Memory B cell (primary cell): ENCODE data around the gene GNG7.
"Not testable (repeated sequence)": the region's sequence is repeated elsewhere in the genome, so short reads cannot be mapped to it uniquely, and the experiment has no call there.

Source experiments
- ATAC-seq: fragments of 150-1000 bp; cut with Tn5 transposase; 2 replicates; pipeline ENCODE4 v1.10.0; 2021; ENCODE audit warnings: low read depth, mild to moderate bottlenecking, moderate library complexity
- DNase-seq, 2 donors: peaks; one replicate each; pipeline ENCODE4 v3.0.0; 2022; ENCODE audit warnings: low spot score in 2 of 2
- H3K27ac Mint-ChIP-seq: one replicate; pipeline ENCODE4 v1.8.0; 2022; ENCODE audit warnings: mild to moderate bottlenecking, moderate library complexity, mixed read lengths
- H3K27me3 Mint-ChIP-seq: one replicate; pipeline ENCODE4 v1.8.0; 2022; ENCODE audit warnings: mixed read lengths
- H3K36me3 Mint-ChIP-seq: one replicate; pipeline ENCODE4 v1.8.0; 2022; ENCODE audit warnings: mild to moderate bottlenecking, mixed read lengths
- H3K4me1 Mint-ChIP-seq: one replicate; pipeline ENCODE4 v1.8.0; 2022; ENCODE audit warnings: mixed read lengths
- H3K4me3 Mint-ChIP-seq: one replicate; pipeline ENCODE4 v1.8.0; 2022; ENCODE audit warnings: mild to moderate bottlenecking, moderate library complexity, mixed read lengths
- H3K9me3 Mint-ChIP-seq: one replicate; pipeline ENCODE4 v1.8.0; 2022; ENCODE audit warnings: mixed read lengths

The GNG7 gene

GRCh38 chr19:2683430-2684003, 19.0 kb downstream of the GNG7 start:
- ATAC-seq, result no peak
- peaks cover 31% of the 10 kb centered on the region for H3K36me3 Mint-ChIP-seq
- DNase-seq, result no peak
- no peak overlapping the region for H3K4me3 Mint-ChIP-seq
- peak overlapping the region; percentile 100 for H3K27ac Mint-ChIP-seq
- H3K4me1 Mint-ChIP-seq, result peaks cover 30% of the 10 kb centered on the region
- H3K27me3 Mint-ChIP-seq, result no peaks in the 10 kb centered on the region
- H3K9me3 Mint-ChIP-seq, result peaks cover 2% of the 10 kb centered on the region

DNA sequence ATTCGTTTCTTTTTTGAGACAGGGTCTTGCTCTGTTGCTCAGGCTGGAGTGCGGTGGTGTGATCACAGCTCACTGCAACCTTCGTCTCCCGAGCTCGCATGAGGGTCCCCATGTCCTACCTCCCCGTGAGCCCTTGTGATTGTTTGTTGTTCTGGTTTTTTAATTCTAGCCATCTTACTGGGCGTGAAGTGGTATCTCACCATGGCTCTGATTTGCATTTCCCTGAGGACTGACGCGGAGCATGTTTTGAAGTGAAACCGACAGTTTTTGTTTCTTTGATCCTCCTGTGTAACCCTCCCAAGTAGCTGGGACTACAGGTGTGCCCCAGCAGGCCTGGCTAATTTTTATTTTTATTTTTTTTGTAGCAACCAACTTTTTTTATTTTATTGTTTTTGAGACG, 21.7 kb downstream of the GNG7 start:
- H3K9me3 Mint-ChIP-seq, result peaks cover 2% of the 10 kb centered on the region
- DNase-seq (peak; percentile 64 to 80), ATAC-seq (peak; percentile 57)
- peak overlapping the region; percentile 100 for H3K27ac Mint-ChIP-seq
- H3K36me3 Mint-ChIP-seq, result peaks cover 35% of the 10 kb centered on the region
- H3K4me3 Mint-ChIP-seq, result peak overlapping the region; percentile 61
- peaks cover 41% of the 10 kb centered on the region for H3K4me1 Mint-ChIP-seq
- no peaks in the 10 kb centered on the region for H3K27me3 Mint-ChIP-seq

DNA sequence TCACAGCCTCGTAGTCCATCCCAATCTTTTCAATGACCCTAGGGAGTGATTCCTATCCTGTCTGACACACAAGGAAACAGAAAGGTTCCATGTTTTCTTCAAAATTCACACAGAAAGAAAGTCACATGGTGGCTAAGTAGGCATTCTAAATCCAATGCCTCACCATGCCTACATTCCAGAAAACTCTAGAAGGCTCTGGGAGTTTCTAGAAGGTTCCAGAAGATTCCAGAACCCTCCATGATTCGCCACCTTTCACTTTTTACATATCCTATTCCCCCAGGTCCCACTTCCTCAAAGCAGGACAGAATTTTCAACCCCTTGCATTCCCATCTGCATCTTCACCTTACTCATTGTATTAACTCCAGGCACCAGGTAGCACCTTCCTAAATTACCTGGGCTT, 23.1 kb downstream of the GNG7 start:
- peaks cover 2% of the 10 kb centered on the region for H3K9me3 Mint-ChIP-seq
- no peaks in the 10 kb centered on the region for H3K27me3 Mint-ChIP-seq
- peaks cover 40% of the 10 kb centered on the region for H3K4me1 Mint-ChIP-seq
- DNase-seq (no peak), ATAC-seq (no peak)
- no peak overlapping the region for H3K4me3 Mint-ChIP-seq
- H3K36me3 Mint-ChIP-seq, result peaks cover 37% of the 10 kb centered on the region
- peak overlapping the region; percentile 100 for H3K27ac Mint-ChIP-seq

- peaks cover 40% of the 10 kb centered on the region for H3K4me1 Mint-ChIP-seq
- peak overlapping the region; percentile 100 for H3K27ac Mint-ChIP-seq
- H3K27me3 Mint-ChIP-seq, H3K4me3 Mint-ChIP-seq, DNase-seq, H3K9me3 Mint-ChIP-seq, ATAC-seq: not testable (repeated sequence)
- H3K36me3 Mint-ChIP-seq, result peaks cover 38% of the 10 kb centered on the region
Observed at GRCh38 chr19:2678948-2679347, 23.5 kb downstream of the GNG7 start.

GRCh38 chr19:2678044-2678671, 24.3 kb downstream of the GNG7 start:
- ATAC-seq (peak; percentile 46), DNase-seq (peak; percentile 49 to 63)
- Mint-ChIP-seq H3K27me3 (no peaks in the 10 kb centered on the region), H3K36me3 (peaks cover 33% of the 10 kb centered on the region), H3K4me1 (peaks cover 36% of the 10 kb centered on the region), H3K9me3 (peaks cover 2% of the 10 kb centered on the region), H3K27ac (peak overlapping the region; percentile 100), H3K4me3 (peak overlapping the region; percentile 40)

DNA sequence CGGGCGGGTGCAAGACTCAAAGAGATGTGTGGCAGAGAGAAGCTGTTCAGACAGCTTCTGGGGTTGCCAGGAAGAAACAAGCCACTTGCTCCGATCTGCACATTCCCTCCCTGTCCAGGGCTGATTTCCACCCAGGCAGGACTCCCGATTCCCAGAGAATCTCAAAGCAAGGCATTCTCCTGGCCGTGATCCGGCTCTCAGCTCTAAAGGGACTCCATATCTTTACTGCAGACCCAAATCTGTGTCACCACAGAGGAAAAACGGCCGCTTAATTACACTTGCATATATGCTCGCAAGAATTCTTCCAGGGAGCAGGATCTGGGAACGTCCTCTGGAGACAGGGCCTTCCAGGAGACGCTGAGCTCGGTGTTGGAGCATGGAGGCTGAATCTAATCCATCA, 25.7 kb downstream of the GNG7 start:
- peaks cover 34% of the 10 kb centered on the region for H3K36me3 Mint-ChIP-seq
- no peaks in the 10 kb centered on the region for H3K27me3 Mint-ChIP-seq
- ATAC-seq (no peak), DNase-seq (no peak)
- peak overlapping the region; percentile 100 for H3K27ac Mint-ChIP-seq
- peaks cover 36% of the 10 kb centered on the region for H3K4me1 Mint-ChIP-seq
- H3K9me3 Mint-ChIP-seq, result peaks cover 2% of the 10 kb centered on the region
- no peak overlapping the region for H3K4me3 Mint-ChIP-seq

DNA sequence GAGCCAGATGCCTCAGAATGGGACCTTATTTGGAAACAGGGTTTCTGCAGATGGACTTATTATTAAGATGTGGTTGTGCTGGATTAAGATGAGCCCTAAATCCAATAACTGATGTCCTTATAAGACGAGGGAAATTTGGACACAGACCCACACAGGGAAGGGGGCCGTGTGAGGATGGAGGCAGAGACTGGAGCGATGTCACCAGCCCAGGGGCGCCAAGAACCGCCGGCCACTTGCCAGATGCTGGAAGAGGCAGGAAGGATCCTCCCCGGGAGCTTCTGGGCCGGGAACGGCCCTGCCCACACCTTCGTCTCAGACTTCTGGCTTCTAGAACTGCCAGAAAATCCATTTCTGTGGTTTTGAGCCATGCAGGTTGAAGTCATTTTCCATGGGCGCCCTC, 26.6 kb downstream of the GNG7 start:
- Mint-ChIP-seq H3K9me3 (peaks cover 2% of the 10 kb centered on the region), H3K4me3 (no peak overlapping the region), H3K4me1 (peaks cover 33% of the 10 kb centered on the region), H3K27ac (peak overlapping the region; percentile 100), H3K36me3 (peaks cover 36% of the 10 kb centered on the region), H3K27me3 (no peaks in the 10 kb centered on the region)
- DNase-seq, result no peak
- ATAC-seq, result no peak

DNA sequence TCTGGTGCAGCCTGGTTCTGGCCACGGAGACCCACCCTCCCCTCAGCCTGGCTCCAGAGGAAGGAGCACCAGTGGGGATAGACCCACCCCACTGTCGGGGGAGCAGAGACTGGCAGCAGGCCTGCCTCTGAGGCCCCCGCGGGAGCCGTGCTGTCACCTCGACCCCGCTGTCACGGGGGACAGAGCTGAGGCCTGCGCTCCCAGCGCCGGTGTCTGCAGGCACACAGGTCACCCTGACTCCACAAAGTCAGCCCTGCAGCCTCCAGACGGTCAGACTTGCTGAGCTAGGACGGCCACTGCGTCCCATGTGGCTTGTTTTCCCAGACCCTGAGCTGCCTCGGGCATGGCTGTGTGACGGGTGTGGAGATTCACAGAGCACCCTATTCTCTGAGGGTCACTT, 32.3 kb downstream of the GNG7 start:
- Mint-ChIP-seq H3K27ac (peak overlapping the region; percentile 99), H3K4me3 (no peak overlapping the region), H3K9me3 (no peaks in the 10 kb centered on the region), H3K4me1 (peaks cover 19% of the 10 kb centered on the region), H3K36me3 (peaks cover 14% of the 10 kb centered on the region), H3K27me3 (no peaks in the 10 kb centered on the region)
- ATAC-seq (no peak), DNase-seq (no peak)

GRCh38 chr19:2668175-2668763, 34.2 kb downstream of the GNG7 start:
- Mint-ChIP-seq H3K9me3 (no peaks in the 10 kb centered on the region), H3K4me1 (peaks cover 32% of the 10 kb centered on the region), H3K36me3 (peaks cover 12% of the 10 kb centered on the region), H3K27ac (peak overlapping the region; percentile 99), H3K27me3 (no peaks in the 10 kb centered on the region), H3K4me3 (peak overlapping the region; percentile 81)
- ATAC-seq, result peak; percentile 14
- DNase-seq, result peak; percentile 52 to 54

DNA sequence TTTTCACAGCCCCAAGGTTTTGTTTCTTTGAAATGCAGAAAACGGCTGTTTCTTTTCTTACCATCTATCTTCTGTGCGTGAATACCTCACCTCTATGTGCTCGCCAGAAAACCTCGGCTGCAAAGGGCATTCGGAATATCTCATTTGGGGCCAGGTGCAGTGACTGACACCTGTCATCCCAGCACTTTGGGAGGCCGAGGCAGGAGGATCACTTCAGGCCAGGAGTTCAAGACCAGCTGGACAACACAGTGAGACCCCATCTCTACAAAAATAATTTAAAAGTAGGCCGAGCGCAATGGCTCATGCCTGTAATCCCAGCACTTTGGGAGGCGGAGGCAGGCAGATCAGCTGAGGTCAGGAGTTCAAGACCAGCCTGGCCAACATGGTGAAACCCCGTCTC, 35.1 kb downstream of the GNG7 start:
- not testable (repeated sequence) for ATAC-seq, H3K27me3 Mint-ChIP-seq, H3K9me3 Mint-ChIP-seq, DNase-seq
- Mint-ChIP-seq H3K36me3 (peaks cover 15% of the 10 kb centered on the region), H3K4me3 (peak overlapping the region; percentile 81), H3K4me1 (peaks cover 35% of the 10 kb centered on the region), H3K27ac (peak overlapping the region; percentile 99)

- no peak for ATAC-seq
- peaks cover 19% of the 10 kb centered on the region for H3K36me3 Mint-ChIP-seq
Observed at GRCh38 chr19:2666344-2666994, 36.0 kb downstream of the GNG7 start.

GRCh38 chr19:2665103-2665502, 37.4 kb downstream of the GNG7 start:
- no peaks in the 10 kb centered on the region for H3K27me3 Mint-ChIP-seq
- H3K9me3 Mint-ChIP-seq, result no peaks in the 10 kb centered on the region
- ATAC-seq, result no peak
- H3K4me3 Mint-ChIP-seq, result peak overlapping the region; percentile 34
- H3K4me1 Mint-ChIP-seq, result peaks cover 35% of the 10 kb centered on the region
- H3K27ac Mint-ChIP-seq, result peak overlapping the region; percentile 99
- no peak for DNase-seq
- peaks cover 18% of the 10 kb centered on the region for H3K36me3 Mint-ChIP-seq

More at GRCh38 chr19:2666344-2666994, 36.0 kb downstream of the GNG7 start:
- Mint-ChIP-seq H3K4me1 (peaks cover 35% of the 10 kb centered on the region), H3K9me3 (no peaks in the 10 kb centered on the region), H3K4me3 (no peak overlapping the region), H3K27me3 (no peaks in the 10 kb centered on the region), H3K27ac (peak overlapping the region; percentile 99)
- DNase-seq, result no peak

DNA sequence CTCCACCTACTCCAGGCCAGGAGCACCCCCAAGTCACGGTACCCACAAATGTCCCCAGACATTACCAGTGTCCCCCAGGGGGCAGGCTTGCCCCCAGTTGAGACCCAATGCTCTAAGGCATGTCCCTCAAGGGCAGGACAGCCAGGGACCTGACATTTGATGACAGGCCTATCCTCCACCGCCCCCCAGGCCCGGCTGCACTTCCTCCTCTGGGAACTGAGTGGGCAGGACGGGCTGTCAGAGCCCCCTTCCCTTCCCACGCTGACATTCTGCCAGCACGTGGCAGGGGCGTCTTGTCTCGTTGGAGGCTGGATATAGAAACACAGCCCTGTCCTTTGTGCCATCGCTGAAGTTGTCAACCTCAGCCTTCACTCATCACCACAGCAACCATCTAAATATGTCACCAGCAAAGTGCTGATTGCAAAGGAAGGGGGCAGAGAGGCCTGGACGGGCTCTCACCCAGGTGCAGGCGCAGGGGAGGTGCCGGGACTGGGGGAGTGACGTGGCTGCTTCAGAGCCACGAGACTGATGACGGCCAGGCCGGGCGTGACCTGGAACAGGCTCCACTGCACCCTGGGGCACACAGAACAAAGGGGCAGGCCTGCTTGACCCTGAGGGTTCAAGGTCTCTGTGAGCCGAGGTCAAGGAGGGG, 38.4 kb downstream of the GNG7 start:
- peaks cover 31% of the 10 kb centered on the region for H3K4me1 Mint-ChIP-seq
- peak overlapping the region; percentile 99 for H3K27ac Mint-ChIP-seq
- H3K27me3 Mint-ChIP-seq, result no peaks in the 10 kb centered on the region
- DNase-seq, result peak; percentile 87 to 91
- ATAC-seq, result peak; percentile 83
- H3K4me3 Mint-ChIP-seq, result peak overlapping the region; percentile 58
- H3K9me3 Mint-ChIP-seq, result no peaks in the 10 kb centered on the region
- H3K36me3 Mint-ChIP-seq, result peaks cover 18% of the 10 kb centered on the region

- Mint-ChIP-seq H3K9me3 (no peaks in the 10 kb centered on the region), H3K27me3 (no peaks in the 10 kb centered on the region), H3K4me1 (peaks cover 24% of the 10 kb centered on the region), H3K27ac (peak overlapping the region; percentile 99), H3K36me3 (peaks cover 23% of the 10 kb centered on the region), H3K4me3 (no peak overlapping the region)
- DNase-seq, result no peak
- ATAC-seq, result no peak
Observed at GRCh38 chr19:2661615-2662014, 40.9 kb downstream of the GNG7 start.
